NB4 (cell line): Measurements from ENCODE around the gene SSNA1.

Experiments used
- MYC ChIP-seq: IDR thresholded peaks from 2 replicates; pipeline ENCODE4 v1.6.1; 2011; ENCODE audit warnings: low read depth, low read length
- POLR2A ChIP-seq: IDR thresholded peaks from 2 replicates; pipeline ENCODE4 v1.6.1; 2011; ENCODE audit warnings: mild to moderate bottlenecking; ENCODE audit not compliant: insufficient read length; ENCODE audit errors: extremely low read depth
- TF ChIP-seq, protein P1 (sequence below): IDR thresholded peaks from one replicate; pipeline ENCODE4 v1.5.1; 2012; ENCODE audit warnings: low read depth, low read length

DNA sequence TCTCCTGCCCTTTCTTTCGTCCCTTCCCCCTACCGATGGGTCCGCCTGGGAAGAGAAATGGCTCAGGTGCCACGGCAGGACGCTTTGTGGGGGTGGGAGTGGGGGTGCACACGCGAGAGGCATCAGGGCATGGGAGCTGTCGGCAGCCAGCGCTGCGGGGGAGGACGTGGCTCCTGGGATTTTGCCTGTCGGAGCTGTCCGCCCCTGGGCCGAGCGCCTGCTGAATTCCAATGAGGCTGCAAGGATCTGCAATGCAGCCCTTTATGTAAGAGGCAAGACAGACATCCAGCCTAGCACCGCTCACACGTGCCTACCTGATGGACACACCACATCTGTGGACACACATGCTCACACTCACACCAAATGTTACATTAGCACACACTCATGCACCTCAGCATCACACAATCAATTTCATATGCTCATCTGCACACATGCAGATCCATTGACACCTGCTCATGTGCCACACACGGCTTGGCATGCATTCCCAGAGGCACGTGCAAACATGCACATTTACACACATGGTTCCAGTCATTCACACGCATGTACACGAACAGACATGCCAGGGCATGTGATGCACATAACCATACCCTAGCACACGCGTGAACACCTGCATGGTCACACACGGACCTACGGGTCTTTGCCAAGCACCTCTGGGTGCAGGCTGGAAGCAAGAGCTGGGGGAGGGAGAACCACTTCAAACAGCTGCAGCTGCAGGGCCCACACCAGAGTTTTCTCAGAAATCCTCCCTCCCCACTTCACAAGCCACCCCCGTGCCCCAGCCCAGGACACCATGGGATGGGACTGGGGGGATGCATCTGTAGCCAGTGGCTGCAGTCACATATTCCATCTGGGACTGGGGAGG lies 48.1 kb upstream of the SSNA1 start:
- TF ChIP-seq, protein P1, sequence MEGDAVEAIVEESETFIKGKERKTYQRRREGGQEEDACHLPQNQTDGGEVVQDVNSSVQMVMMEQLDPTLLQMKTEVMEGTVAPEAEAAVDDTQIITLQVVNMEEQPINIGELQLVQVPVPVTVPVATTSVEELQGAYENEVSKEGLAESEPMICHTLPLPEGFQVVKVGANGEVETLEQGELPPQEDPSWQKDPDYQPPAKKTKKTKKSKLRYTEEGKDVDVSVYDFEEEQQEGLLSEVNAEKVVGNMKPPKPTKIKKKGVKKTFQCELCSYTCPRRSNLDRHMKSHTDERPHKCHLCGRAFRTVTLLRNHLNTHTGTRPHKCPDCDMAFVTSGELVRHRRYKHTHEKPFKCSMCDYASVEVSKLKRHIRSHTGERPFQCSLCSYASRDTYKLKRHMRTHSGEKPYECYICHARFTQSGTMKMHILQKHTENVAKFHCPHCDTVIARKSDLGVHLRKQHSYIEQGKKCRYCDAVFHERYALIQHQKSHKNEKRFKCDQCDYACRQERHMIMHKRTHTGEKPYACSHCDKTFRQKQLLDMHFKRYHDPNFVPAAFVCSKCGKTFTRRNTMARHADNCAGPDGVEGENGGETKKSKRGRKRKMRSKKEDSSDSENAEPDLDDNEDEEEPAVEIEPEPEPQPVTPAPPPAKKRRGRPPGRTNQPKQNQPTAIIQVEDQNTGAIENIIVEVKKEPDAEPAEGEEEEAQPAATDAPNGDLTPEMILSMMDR: no peak
- TF ChIP-seq POLR2A (no peak), MYC (no peak)
